AG04450 (cell line): Measurements from ENCODE around the gene TGIF1. TPM values are rescaled to one million over a fixed set of nuclear protein-coding genes. Genes with fewer than 3 reads are reported as not detected.

Source experiments
- CTCF ChIA-PET: fragments of 300-600, 350-600 bp; formaldehyde crosslinking; extraction: SDS; loops from one replicate; lab custom pipeline; 2022; ENCODE audit warnings: antibody characterized with exemption, inconsistent platforms; lab: Charles Lee
- POLR2A ChIA-PET: fragments of 350-600 bp; formaldehyde crosslinking; extraction: SDS; loops from one replicate; lab custom pipeline; 2021; ENCODE audit warnings: antibody characterized with exemption, inconsistent platforms; lab: Yijun Ruan, JAX
- DNase-seq: peaks from one replicate; pipeline ENCODE4 v3.0.0-alpha.2; 2011; ENCODE audit warnings: low read depth, low spot score
- H3K27ac ChIP-seq: one replicate; pipeline ENCODE4 v1.5.1; 2012; ENCODE audit warnings: low read depth, low read length, control low read depth
- H3K27me3 ChIP-seq: one replicate; pipeline ENCODE4 v1.6.0; 2012; ENCODE audit warnings: low read length; ENCODE audit not compliant: control insufficient read depth, insufficient read depth
- H3K4me3 ChIP-seq: 2 replicates; pipeline ENCODE4 v1.5.1; 2011; ENCODE audit warnings: mild to moderate bottlenecking, low read depth, low read length, control low read depth
- H3K9me3 ChIP-seq: 2 replicates; pipeline ENCODE4 v1.5.1; 2012; ENCODE audit warnings: low read length; ENCODE audit not compliant: control insufficient read depth, insufficient read depth
- polyA plus RNA-seq: library from polyadenylated mRNA; depleted of rRNA; stranded (reverse); fragments of >200 nt; gene quantifications from 2 replicates; pipeline ENCODE4 v1.2.3, GENCODE V29; 2011
- TF ChIP-seq, protein P1 (sequence below): IDR thresholded peaks from 2 replicates; pipeline ENCODE4 v1.5.1; 2011; ENCODE audit warnings: low read depth, low read length, control low read depth, inconsistent platforms

TGIF1 gene
- polyA plus RNA-seq, 1 experiment = 60.6 TPM

DNA sequence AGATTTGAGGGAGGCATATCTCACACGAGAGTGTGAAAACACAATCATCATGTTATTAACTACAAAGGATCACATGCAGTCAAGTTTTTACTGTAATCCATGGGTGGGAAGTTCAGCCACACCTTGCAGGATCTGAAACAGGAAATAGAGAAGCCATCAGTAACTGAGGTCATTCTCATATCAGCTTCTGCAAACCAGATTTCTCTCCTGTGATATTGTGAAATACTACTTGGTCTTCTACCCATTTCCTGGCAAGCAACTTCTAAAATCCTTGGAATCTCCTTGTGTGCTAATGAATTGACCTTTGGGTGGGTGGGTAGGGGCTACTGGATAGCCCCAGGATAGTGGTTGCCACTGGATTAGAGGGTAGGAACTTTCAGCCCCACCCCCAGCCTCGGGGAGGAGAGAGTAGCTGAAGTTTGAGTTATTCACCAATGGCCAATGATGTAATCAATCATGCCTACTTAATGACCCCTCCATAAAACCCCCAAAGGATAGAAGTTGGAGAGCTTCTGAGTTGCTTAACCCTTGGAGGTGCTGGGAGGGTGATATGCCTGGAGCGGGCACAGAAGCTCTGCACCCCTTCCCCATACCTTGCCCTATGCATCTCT is 25.6 kb upstream of the TGIF1 start:
- Histone ChIP-seq H3K9me3 (no peaks in the 10 kb centered on the region), H3K27me3 (no peaks in the 10 kb centered on the region)
- POLR2A ChIA-PET = no interaction called here

DNA sequence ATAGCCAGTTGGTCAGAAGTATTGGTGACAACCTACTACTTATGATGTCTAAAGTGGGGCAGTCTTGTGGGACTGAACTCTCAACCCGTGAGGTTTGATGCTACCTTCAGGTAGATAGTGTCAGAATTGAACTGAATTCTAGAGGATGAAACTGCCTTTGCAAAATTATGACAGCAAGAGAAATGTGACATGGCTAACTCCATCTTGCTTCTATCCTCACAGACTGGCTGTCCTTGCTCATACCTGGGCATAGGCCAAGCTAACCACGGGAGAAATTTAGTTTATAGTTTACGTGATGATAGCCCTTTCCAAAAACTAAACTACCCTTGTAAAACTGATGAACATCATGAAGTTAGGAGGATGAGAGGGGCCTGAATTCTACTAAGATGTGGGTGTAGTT is 24.9 kb upstream of the TGIF1 start:
- TF ChIP-seq, protein P1, sequence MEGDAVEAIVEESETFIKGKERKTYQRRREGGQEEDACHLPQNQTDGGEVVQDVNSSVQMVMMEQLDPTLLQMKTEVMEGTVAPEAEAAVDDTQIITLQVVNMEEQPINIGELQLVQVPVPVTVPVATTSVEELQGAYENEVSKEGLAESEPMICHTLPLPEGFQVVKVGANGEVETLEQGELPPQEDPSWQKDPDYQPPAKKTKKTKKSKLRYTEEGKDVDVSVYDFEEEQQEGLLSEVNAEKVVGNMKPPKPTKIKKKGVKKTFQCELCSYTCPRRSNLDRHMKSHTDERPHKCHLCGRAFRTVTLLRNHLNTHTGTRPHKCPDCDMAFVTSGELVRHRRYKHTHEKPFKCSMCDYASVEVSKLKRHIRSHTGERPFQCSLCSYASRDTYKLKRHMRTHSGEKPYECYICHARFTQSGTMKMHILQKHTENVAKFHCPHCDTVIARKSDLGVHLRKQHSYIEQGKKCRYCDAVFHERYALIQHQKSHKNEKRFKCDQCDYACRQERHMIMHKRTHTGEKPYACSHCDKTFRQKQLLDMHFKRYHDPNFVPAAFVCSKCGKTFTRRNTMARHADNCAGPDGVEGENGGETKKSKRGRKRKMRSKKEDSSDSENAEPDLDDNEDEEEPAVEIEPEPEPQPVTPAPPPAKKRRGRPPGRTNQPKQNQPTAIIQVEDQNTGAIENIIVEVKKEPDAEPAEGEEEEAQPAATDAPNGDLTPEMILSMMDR = no peak
- H3K9me3 ChIP-seq = no peaks in the 10 kb centered on the region
- H3K27ac ChIP-seq = no peak overlapping the region
- no peak overlapping the region for H3K4me3 ChIP-seq
- CTCF ChIA-PET = no interaction called here
- no peak for DNase-seq
- H3K27me3 ChIP-seq = no peaks in the 10 kb centered on the region
- POLR2A ChIA-PET = no interaction called here

More for the DNA sequence above, 25.6 kb upstream of the TGIF1 start:
- no peak overlapping the region for H3K4me3 ChIP-seq
- no peak for DNase-seq
- no peak overlapping the region for H3K27ac ChIP-seq
- TF ChIP-seq, protein P1 = no peak
- CTCF ChIA-PET = no interaction called here

DNA sequence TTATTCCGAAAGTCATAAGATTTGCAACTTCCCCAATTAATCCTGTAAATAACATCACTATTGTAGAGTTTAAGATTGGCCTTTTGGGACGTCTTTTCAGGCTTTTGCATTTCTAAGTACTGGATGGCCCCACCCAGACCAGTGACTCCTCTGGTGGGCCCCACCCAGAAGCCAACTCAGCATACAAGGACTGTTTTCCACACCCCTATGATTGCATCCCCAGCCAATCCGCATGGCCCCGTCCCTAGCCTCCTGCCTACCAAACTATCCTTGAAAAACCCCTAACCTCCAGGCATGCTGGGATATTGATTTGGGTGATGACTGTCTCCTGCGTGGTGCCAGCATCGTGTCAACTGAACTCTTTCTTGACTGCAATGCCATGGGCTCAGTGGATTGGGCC is 24.5 kb upstream of the TGIF1 start:
- TF ChIP-seq, protein P1 = no peak
- POLR2A ChIA-PET = no interaction called here
- H3K9me3 ChIP-seq = no peaks in the 10 kb centered on the region
- CTCF ChIA-PET = no interaction called here
- no peak overlapping the region for H3K4me3 ChIP-seq
- no peak for DNase-seq
- no peak overlapping the region for H3K27ac ChIP-seq
- no peaks in the 10 kb centered on the region for H3K27me3 ChIP-seq

DNA sequence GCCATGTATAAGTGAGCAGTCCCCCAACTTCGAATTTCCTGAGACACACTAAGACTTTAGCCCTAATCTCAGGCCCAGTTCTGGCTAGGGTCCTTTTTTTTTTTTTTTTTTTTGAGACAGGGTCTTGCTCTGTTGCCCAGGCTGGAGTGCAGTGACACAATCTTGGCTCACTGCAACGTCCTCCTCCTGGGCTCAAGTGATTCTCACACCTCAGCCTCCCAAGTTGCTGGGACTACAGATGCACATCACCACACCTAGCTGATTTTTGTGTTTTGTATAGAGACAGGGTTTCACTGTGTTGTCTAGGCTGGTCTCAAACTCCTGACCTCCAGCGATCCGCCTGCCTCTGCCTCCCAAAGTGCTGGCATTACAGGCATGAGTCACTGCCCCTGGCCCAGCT is 23.9 kb upstream of the TGIF1 start:
- Histone ChIP-seq H3K27ac (no peak overlapping the region), H3K27me3 (no peaks in the 10 kb centered on the region), H3K4me3 (no peak overlapping the region), H3K9me3 (no peaks in the 10 kb centered on the region)
- CTCF ChIA-PET = no interaction called here
- no peak for DNase-seq
- TF ChIP-seq, protein P1 = no peak
- POLR2A ChIA-PET = no interaction called here

DNA sequence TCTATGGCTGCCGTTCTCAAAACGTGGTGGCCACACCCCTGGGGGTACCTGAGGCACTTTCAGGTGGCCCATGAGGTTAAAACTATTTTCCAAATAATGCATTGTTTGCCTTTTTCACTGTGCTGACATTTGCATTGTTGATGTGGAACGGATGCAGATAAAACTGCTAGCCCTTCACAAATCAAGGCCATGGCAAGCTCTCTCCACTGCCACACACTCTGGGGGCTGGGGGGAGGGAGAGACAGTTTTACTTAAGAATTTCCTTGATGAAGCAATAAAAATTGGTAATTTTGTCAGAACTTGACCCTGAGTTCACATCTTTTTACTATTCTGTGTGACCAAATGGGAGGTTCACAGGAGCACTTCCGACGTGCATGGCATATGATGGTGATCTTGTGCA is 22.0 kb upstream of the TGIF1 start:
- H3K27me3 ChIP-seq = no peaks in the 10 kb centered on the region
- no peaks in the 10 kb centered on the region for H3K9me3 ChIP-seq
- POLR2A ChIA-PET = no interaction called here
- no peak overlapping the region for H3K4me3 ChIP-seq
- CTCF ChIA-PET = no interaction called here
- TF ChIP-seq, protein P1 = no peak
- DNase-seq = no peak
- no peak overlapping the region for H3K27ac ChIP-seq
